OCI-LY1 (cell line): Measurements from ENCODE around the gene FRMD7.
A peak's percentile ranks its signal among the peaks of the same experiment; 100 is the strongest.

Source experiments
- H2AFZ ChIP-seq: fragments of 200-600 bp; sonication (generic), shearing (Covaris generic); 2 replicates; pipeline ENCODE4 v1.6.0; 2014; ENCODE audit warnings: antibody characterized with exemption, mild to moderate bottlenecking, low read length
- H3F3A ChIP-seq: fragments of 200-600 bp; sonication (generic), shearing (Covaris generic); 2 replicates; pipeline ENCODE4 v1.6.0; 2014; ENCODE audit warnings: mild to moderate bottlenecking, antibody characterized with exemption, low read length, moderate library complexity; ENCODE audit not compliant: insufficient read depth
- H3K27ac ChIP-seq: fragments of 200-600 bp; sonication (generic); 2 replicates; pipeline ENCODE4 v1.5.1; 2014; ENCODE audit warnings: low read length, mixed run types, mild to moderate bottlenecking, low read depth; ENCODE audit not compliant: poor library complexity, severe bottlenecking
- H3K27me3 ChIP-seq: fragments of 200-600 bp; sonication (generic); 2 replicates; pipeline ENCODE4 v1.6.0; 2014; ENCODE audit warnings: antibody characterized with exemption, mild to moderate bottlenecking, low read length, moderate library complexity; ENCODE audit not compliant: insufficient read depth
- H3K36me3 ChIP-seq: fragments of 200-600 bp; sonication (generic); 2 replicates; pipeline ENCODE4 v1.6.1; 2014; ENCODE audit warnings: mild to moderate bottlenecking, antibody characterized with exemption, low read length, moderate library complexity, mixed read lengths; ENCODE audit not compliant: insufficient read depth
- H3K4me1 ChIP-seq: fragments of 200-600 bp; sonication (generic); 2 replicates; pipeline ENCODE4 v1.5.1; 2014; ENCODE audit warnings: mild to moderate bottlenecking, low read length, moderate library complexity; ENCODE audit not compliant: insufficient read depth, severe bottlenecking
- H3K4me2 ChIP-seq: fragments of 200-600 bp; sonication (generic), shearing (Covaris generic); 2 replicates; pipeline ENCODE4 v1.6.1; 2014; ENCODE audit warnings: low read length
- H3K4me3 ChIP-seq: fragments of 200-600 bp; sonication (generic); 2 replicates; pipeline ENCODE4 v1.5.1; 2014; ENCODE audit warnings: low read length, low read depth, mild to moderate bottlenecking, mixed read lengths; ENCODE audit not compliant: poor library complexity, severe bottlenecking
- H3K79me2 ChIP-seq: fragments of 200-600 bp; shearing (Covaris generic); 2 replicates; pipeline ENCODE4 v1.6.1; 2016; ENCODE audit warnings: mixed run types, low read length, mixed read lengths; ENCODE audit not compliant: insufficient read depth
- H3K9ac ChIP-seq: fragments of 200-600 bp; sonication (generic), shearing (Covaris generic); 2 replicates; pipeline ENCODE4 v1.6.1; 2014; ENCODE audit warnings: mild to moderate bottlenecking, low read length, mixed read lengths
- H3K9me2 ChIP-seq: fragments of 200-600 bp; sonication (generic), shearing (Covaris generic); 2 replicates; pipeline ENCODE4 v1.6.1; 2014; ENCODE audit warnings: low read depth, mild to moderate bottlenecking, low read length, mixed read lengths
- H3K9me3 ChIP-seq: fragments of 200-600 bp; shearing (Covaris generic); 2 replicates; pipeline ENCODE4 v1.6.1; 2014; ENCODE audit warnings: low read length, mixed read lengths
- H4K20me1 ChIP-seq: fragments of 200-600 bp; sonication (generic), shearing (Covaris generic); 2 replicates; pipeline ENCODE4 v1.6.0; 2016; ENCODE audit warnings: mild to moderate bottlenecking, low read length; ENCODE audit not compliant: insufficient read depth
- CTCF ChIP-seq: fragments of 200-600 bp; sonication (generic), shearing (Covaris generic); IDR thresholded peaks from 2 replicates; pipeline ENCODE4 v1.5.1; 2017; ENCODE audit warnings: mild to moderate bottlenecking, antibody characterized with exemption, low read length, moderate library complexity, mixed read lengths
- EZH2 ChIP-seq: fragments of 200-600 bp; sonication (generic), shearing (Covaris generic); IDR thresholded peaks from 2 replicates; pipeline ENCODE4 v1.8.0; 2017; ENCODE audit warnings: borderline replicate concordance, mixed run types, mild to moderate bottlenecking, antibody characterized with exemption, low read length, moderate library complexity, mixed read lengths

FRMD7 gene

DNA sequence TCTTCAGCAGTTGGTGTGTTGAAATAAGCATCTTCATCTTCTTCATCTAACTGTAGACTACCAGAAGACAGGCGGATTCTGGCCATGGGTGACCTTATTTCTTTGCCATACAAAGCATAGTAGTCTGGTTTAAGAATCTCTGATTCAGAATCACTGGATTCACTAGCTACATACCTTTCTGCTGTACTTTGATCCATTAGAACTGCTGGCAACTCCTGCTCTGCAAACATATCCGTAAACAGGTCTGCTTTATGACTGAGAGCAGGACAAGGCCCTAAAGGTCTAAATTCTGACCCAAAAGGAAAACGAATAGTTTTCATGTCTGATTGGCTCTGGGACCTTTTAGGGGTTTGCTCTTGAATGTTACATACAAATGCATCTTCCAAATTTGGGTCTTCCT lies 49.9 kb downstream of the FRMD7 start:
- no peak overlapping the region for H3K27ac ChIP-seq
- no peaks in the 10 kb centered on the region for H3K79me2 ChIP-seq
- no peaks in the 10 kb centered on the region for H3F3A ChIP-seq
- H3K4me1 ChIP-seq, result no peaks in the 10 kb centered on the region
- no peaks in the 10 kb centered on the region for H3K27me3 ChIP-seq
- H3K9me2 ChIP-seq, result no peaks in the 10 kb centered on the region
- no peak overlapping the region for H3K9ac ChIP-seq
- H4K20me1 ChIP-seq, result no peaks in the 10 kb centered on the region
- no peak overlapping the region for H3K4me2 ChIP-seq
- TF ChIP-seq CTCF (no peak), EZH2 (no peak)
- H3K4me3 ChIP-seq, result no peak overlapping the region
- no peak overlapping the region for H2AFZ ChIP-seq
- H3K9me3 ChIP-seq, result no peaks in the 10 kb centered on the region
- H3K36me3 ChIP-seq, result peaks cover 19% of the 10 kb centered on the region

GRCh38 chrX:132077414-132077813 lies 50.4 kb downstream of the FRMD7 start:
- TF ChIP-seq CTCF, result no peak
- TF ChIP-seq EZH2, result no peak
- Histone ChIP-seq H3K4me2 (no peak overlapping the region), H2AFZ (no peak overlapping the region), H3K36me3 (peaks cover 24% of the 10 kb centered on the region), H3F3A (no peaks in the 10 kb centered on the region), H3K79me2 (no peaks in the 10 kb centered on the region), H4K20me1 (no peaks in the 10 kb centered on the region), H3K9me3 (no peaks in the 10 kb centered on the region), H3K9me2 (no peaks in the 10 kb centered on the region), H3K4me1 (no peaks in the 10 kb centered on the region), H3K9ac (no peak overlapping the region), H3K4me3 (no peak overlapping the region), H3K27me3 (no peaks in the 10 kb centered on the region), H3K27ac (no peak overlapping the region)

- peaks cover 56% of the 10 kb centered on the region for H3K36me3 ChIP-seq
- no peaks in the 10 kb centered on the region for H3F3A ChIP-seq
- H3K9me3 ChIP-seq, result no peaks in the 10 kb centered on the region
- no peak overlapping the region for H3K27ac ChIP-seq
- no peak overlapping the region for H3K4me3 ChIP-seq
- H3K79me2 ChIP-seq, result no peaks in the 10 kb centered on the region
- peak; percentile 29; the same call in 1 of the 2 replicates for TF ChIP-seq CTCF
- no peak for TF ChIP-seq EZH2
- no peaks in the 10 kb centered on the region for H3K27me3 ChIP-seq
- H3K4me2 ChIP-seq, result no peak overlapping the region
- no peaks in the 10 kb centered on the region for H4K20me1 ChIP-seq
- H3K4me1 ChIP-seq, result no peaks in the 10 kb centered on the region
- no peak overlapping the region for H2AFZ ChIP-seq
- H3K9ac ChIP-seq, result no peak overlapping the region
- H3K9me2 ChIP-seq, result no peaks in the 10 kb centered on the region
These were observed 56.6 kb downstream of the FRMD7 start for GRCh38 chrX:132071254-132071653.
